ENCODE results near the gene NEBL. TPM values are rescaled to one million over a fixed set of nuclear protein-coding genes. Genes with fewer than 3 reads are reported as not detected.

NEBL gene
- total RNA-seq, 1 experiment from 2014 or later, result 11.2 TPM

DNA sequence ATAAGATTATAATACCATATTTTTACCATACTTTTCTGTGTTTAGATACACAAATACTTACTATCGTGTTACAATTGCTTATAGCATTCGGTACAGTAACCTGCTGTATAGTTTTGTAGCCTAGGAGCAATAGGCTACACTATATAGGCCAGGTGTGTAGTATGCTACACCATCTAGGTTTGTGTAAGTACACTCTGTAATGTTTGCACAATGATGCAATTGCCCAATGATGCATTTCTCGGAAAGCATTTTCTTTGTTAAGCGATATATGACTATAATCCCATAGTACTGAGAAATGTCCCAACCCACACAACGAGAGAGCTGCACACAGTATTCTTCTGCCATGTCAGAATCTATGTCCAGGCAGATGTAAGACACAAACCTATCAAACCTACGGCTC, 160.0 kb downstream of the NEBL start:
- CTCF ChIA-PET, result no interaction called here
- peaks cover 3% of the 10 kb centered on the region for H3K9me3 Mint-ChIP-seq (ENCODE audit: low read depth, unreplicated experiment)
- intact Hi-C loops (cut with micrococcal nuclease; ENCODE audit: unreplicated experiment), result no loop called here

More for the DNA sequence above, 160.0 kb downstream of the NEBL start:
- BruUV-seq (replicated peaks), result no TSS peak
- H3K4me1 Mint-ChIP-seq (ENCODE audit: low read depth, unreplicated experiment), result no peaks in the 10 kb centered on the region
- no peak for DNase-seq
- TF ChIP-seq, protein P1, sequence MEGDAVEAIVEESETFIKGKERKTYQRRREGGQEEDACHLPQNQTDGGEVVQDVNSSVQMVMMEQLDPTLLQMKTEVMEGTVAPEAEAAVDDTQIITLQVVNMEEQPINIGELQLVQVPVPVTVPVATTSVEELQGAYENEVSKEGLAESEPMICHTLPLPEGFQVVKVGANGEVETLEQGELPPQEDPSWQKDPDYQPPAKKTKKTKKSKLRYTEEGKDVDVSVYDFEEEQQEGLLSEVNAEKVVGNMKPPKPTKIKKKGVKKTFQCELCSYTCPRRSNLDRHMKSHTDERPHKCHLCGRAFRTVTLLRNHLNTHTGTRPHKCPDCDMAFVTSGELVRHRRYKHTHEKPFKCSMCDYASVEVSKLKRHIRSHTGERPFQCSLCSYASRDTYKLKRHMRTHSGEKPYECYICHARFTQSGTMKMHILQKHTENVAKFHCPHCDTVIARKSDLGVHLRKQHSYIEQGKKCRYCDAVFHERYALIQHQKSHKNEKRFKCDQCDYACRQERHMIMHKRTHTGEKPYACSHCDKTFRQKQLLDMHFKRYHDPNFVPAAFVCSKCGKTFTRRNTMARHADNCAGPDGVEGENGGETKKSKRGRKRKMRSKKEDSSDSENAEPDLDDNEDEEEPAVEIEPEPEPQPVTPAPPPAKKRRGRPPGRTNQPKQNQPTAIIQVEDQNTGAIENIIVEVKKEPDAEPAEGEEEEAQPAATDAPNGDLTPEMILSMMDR (IDR thresholded peaks at IDR 0.05; ENCODE audit: unreplicated experiment), result no peak
- H3K27ac Mint-ChIP-seq (ENCODE audit: unreplicated experiment), result no peak overlapping the region
- H3K36me3 Mint-ChIP-seq (ENCODE audit: insufficient read depth, unreplicated experiment), result no peaks in the 10 kb centered on the region
- H3K27me3 Mint-ChIP-seq (ENCODE audit: unreplicated experiment), result peaks cover 10% of the 10 kb centered on the region
- H3K4me3 Mint-ChIP-seq (ENCODE audit: low read depth, unreplicated experiment), result no peak overlapping the region
